Measurements from ENCODE around the gene VPS9D1.

DNA sequence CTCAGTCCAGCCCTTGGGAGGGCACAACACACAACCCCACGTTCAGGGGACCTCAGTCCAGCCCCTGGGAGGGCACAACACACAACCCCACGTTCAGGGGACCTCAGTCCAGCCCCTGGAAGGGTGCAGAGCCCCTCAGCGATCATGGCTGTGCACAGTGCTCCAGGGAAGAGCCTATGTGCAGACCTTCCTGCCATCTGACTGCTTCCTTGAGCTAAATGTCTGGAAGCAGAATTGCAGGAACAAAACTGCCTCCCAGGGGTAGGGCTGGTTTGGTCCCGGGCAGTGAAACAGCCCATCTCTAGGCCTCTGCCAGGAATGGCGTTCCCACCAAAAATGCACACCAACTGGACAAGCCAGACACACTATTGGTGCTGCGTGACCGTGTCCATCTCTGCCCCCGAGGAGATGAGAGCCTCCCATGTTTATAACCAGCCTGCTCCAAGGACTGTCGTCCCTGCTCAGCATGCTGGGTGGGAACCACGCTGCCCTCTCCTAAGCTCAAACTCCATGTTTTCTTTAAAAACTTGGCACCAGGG is 44.7 kb upstream of the VPS9D1 start:
- TF ChIP-seq POLR2A (IDR thresholded peaks at IDR 0.05; ENCODE audit: low read length) (no peak), GATA1 (IDR thresholded peaks at IDR 0.05; ENCODE audit: low read depth, low read length) (no peak)

Measured in erythroblast (primary cell).